ENCODE results near the gene FSHR. TPM values are rescaled to one million over a fixed set of nuclear protein-coding genes. Genes with fewer than 3 reads are reported as not detected.

The FSHR gene
- total RNA-seq, 2 experiments from 2014 or later = not detected

GRCh38 chr2:48941908-48942307 is 212.4 kb downstream of the FSHR start:
- CTCF ChIA-PET = no interaction called here
- Mint-ChIP-seq H3K9me3 (no peaks in the 10 kb centered on the region), H3K4me1 (ENCODE audit: low read depth) (no peaks in the 10 kb centered on the region)

GRCh38 chr2:48941456-48941855 is 212.9 kb downstream of the FSHR start:
- no peaks in the 10 kb centered on the region for H3K9me3 Mint-ChIP-seq
- no peaks in the 10 kb centered on the region for H3K27me3 Mint-ChIP-seq
- H3K27ac Mint-ChIP-seq = no peak overlapping the region
- H3K4me3 Mint-ChIP-seq = no peak overlapping the region
- POLR2A ChIA-PET = no interaction called here
- H3K4me1 Mint-ChIP-seq (ENCODE audit: low read depth) = no peaks in the 10 kb centered on the region
- DNase-seq = no peak
- no peaks in the 10 kb centered on the region for H3K36me3 Mint-ChIP-seq
- CTCF ChIA-PET = no interaction called here
- intact Hi-C loops (cut with micrococcal nuclease) = loop anchor here (10.0 kb wide), 1 partner anchor 553 kb away; no protein-coding TSS in a partner anchor

More at GRCh38 chr2:48941908-48942307, 212.4 kb downstream of the FSHR start:
- Mint-ChIP-seq H3K36me3 (no peaks in the 10 kb centered on the region), H3K27me3 (no peaks in the 10 kb centered on the region), H3K4me3 (no peak overlapping the region), H3K27ac (no peak overlapping the region)
- DNase-seq = no peak
- POLR2A ChIA-PET = no interaction called here
- intact Hi-C loops (cut with micrococcal nuclease) = loop anchor here (10.0 kb wide), 1 partner anchor 553 kb away; no protein-coding TSS in a partner anchor

- no peaks in the 10 kb centered on the region for H3K27me3 Mint-ChIP-seq
- ChIA-PET CTCF (no interaction called here), POLR2A (no interaction called here)
Observed at GRCh38 chr2:48940606-48941005, 213.7 kb downstream of the FSHR start.

GRCh38 chr2:48939232-48939631 is 215.1 kb downstream of the FSHR start:
- intact Hi-C loops (cut with micrococcal nuclease) = no loop called here
- H3K4me3 Mint-ChIP-seq = no peak overlapping the region
- no peaks in the 10 kb centered on the region for H3K9me3 Mint-ChIP-seq
- no peaks in the 10 kb centered on the region for H3K4me1 Mint-ChIP-seq (ENCODE audit: low read depth)
- no peaks in the 10 kb centered on the region for H3K36me3 Mint-ChIP-seq
- no peaks in the 10 kb centered on the region for H3K27me3 Mint-ChIP-seq
- ChIA-PET POLR2A (no interaction called here), CTCF (no interaction called here)
- DNase-seq = no peak
- H3K27ac Mint-ChIP-seq = no peak overlapping the region

More at GRCh38 chr2:48940606-48941005, 213.7 kb downstream of the FSHR start:
- H3K27ac Mint-ChIP-seq = no peak overlapping the region
- H3K4me1 Mint-ChIP-seq (ENCODE audit: low read depth) = no peaks in the 10 kb centered on the region
- H3K36me3 Mint-ChIP-seq = no peaks in the 10 kb centered on the region
- no peak overlapping the region for H3K4me3 Mint-ChIP-seq
- H3K9me3 Mint-ChIP-seq = no peaks in the 10 kb centered on the region
- intact Hi-C loops (cut with micrococcal nuclease) = loop anchor here (10.0 kb wide), 1 partner anchor 554 kb away; no protein-coding TSS in a partner anchor
- no peak for DNase-seq

GRCh38 chr2:48938231-48938630 is 216.1 kb downstream of the FSHR start:
- Mint-ChIP-seq H3K36me3 (no peaks in the 10 kb centered on the region), H3K4me3 (no peak overlapping the region), H3K4me1 (ENCODE audit: low read depth) (no peaks in the 10 kb centered on the region), H3K27ac (no peak overlapping the region), H3K27me3 (no peaks in the 10 kb centered on the region), H3K9me3 (no peaks in the 10 kb centered on the region)
- intact Hi-C loops (cut with micrococcal nuclease) = no loop called here
- no peak for DNase-seq
- ChIA-PET CTCF (no interaction called here), POLR2A (no interaction called here)

GRCh38 chr2:48934807-48935206 is 219.5 kb downstream of the FSHR start:
- Mint-ChIP-seq H3K27me3 (no peaks in the 10 kb centered on the region), H3K27ac (no peak overlapping the region), H3K4me3 (no peak overlapping the region), H3K36me3 (no peaks in the 10 kb centered on the region), H3K9me3 (no peaks in the 10 kb centered on the region), H3K4me1 (ENCODE audit: low read depth) (no peaks in the 10 kb centered on the region)
- POLR2A ChIA-PET = no interaction called here
- no peak for DNase-seq
- intact Hi-C loops (cut with micrococcal nuclease) = no loop called here
- CTCF ChIA-PET = no interaction called here

GRCh38 chr2:48933828-48934497 is 220.4 kb downstream of the FSHR start:
- Mint-ChIP-seq H3K27ac (no peak overlapping the region), H3K4me3 (no peak overlapping the region), H3K36me3 (no peaks in the 10 kb centered on the region), H3K27me3 (no peaks in the 10 kb centered on the region), H3K4me1 (ENCODE audit: low read depth) (no peaks in the 10 kb centered on the region), H3K9me3 (no peaks in the 10 kb centered on the region)
- intact Hi-C loops (cut with micrococcal nuclease) = no loop called here
- POLR2A ChIA-PET = no interaction called here
- DNase-seq = no peak
- CTCF ChIA-PET = interaction anchor here (0.8 kb wide), 1 partner anchor 12 kb away, joined by 3 read pairs; no protein-coding TSS in a partner anchor

- no peaks in the 10 kb centered on the region for H3K27me3 Mint-ChIP-seq
- no peak for DNase-seq
- no peak overlapping the region for H3K4me3 Mint-ChIP-seq
- H3K27ac Mint-ChIP-seq = no peak overlapping the region
- ChIA-PET POLR2A (no interaction called here), CTCF (no interaction called here)
- no peaks in the 10 kb centered on the region for H3K9me3 Mint-ChIP-seq
- H3K4me1 Mint-ChIP-seq (ENCODE audit: low read depth) = no peaks in the 10 kb centered on the region
- no peaks in the 10 kb centered on the region for H3K36me3 Mint-ChIP-seq
- intact Hi-C loops (cut with micrococcal nuclease) = no loop called here
Observed at GRCh38 chr2:48932667-48933066, 221.6 kb downstream of the FSHR start.

GRCh38 chr2:48929571-48930301 is 224.6 kb downstream of the FSHR start:
- ChIA-PET POLR2A (no interaction called here), CTCF (no interaction called here)
- Mint-ChIP-seq H3K9me3 (no peaks in the 10 kb centered on the region), H3K4me3 (no peak overlapping the region), H3K36me3 (no peaks in the 10 kb centered on the region), H3K27me3 (no peaks in the 10 kb centered on the region), H3K4me1 (ENCODE audit: low read depth) (no peaks in the 10 kb centered on the region), H3K27ac (no peak overlapping the region)
- intact Hi-C loops (cut with micrococcal nuclease) = no loop called here
- no peak for DNase-seq

GRCh38 chr2:48927355-48927754 is 227.0 kb downstream of the FSHR start:
- no peak overlapping the region for H3K27ac Mint-ChIP-seq
- H3K4me1 Mint-ChIP-seq (ENCODE audit: low read depth) = no peaks in the 10 kb centered on the region
- CTCF ChIA-PET = no interaction called here
- intact Hi-C loops (cut with micrococcal nuclease) = no loop called here
- H3K4me3 Mint-ChIP-seq = no peak overlapping the region
- no peak for DNase-seq
- no peaks in the 10 kb centered on the region for H3K36me3 Mint-ChIP-seq
- no peaks in the 10 kb centered on the region for H3K9me3 Mint-ChIP-seq
- POLR2A ChIA-PET = no interaction called here
- no peaks in the 10 kb centered on the region for H3K27me3 Mint-ChIP-seq

GRCh38 chr2:48915884-48916283 is 238.4 kb downstream of the FSHR start:
- ChIA-PET CTCF (no interaction called here), POLR2A (no interaction called here)
- no peaks in the 10 kb centered on the region for H3K4me1 Mint-ChIP-seq (ENCODE audit: low read depth)
- no peaks in the 10 kb centered on the region for H3K9me3 Mint-ChIP-seq
- intact Hi-C loops (cut with micrococcal nuclease) = no loop called here
- DNase-seq = no peak
- no peak overlapping the region for H3K27ac Mint-ChIP-seq
- H3K4me3 Mint-ChIP-seq = no peak overlapping the region
- H3K36me3 Mint-ChIP-seq = no peaks in the 10 kb centered on the region
- no peaks in the 10 kb centered on the region for H3K27me3 Mint-ChIP-seq

GRCh38 chr2:48915227-48915626 is 239.1 kb downstream of the FSHR start:
- POLR2A ChIA-PET = no interaction called here
- Mint-ChIP-seq H3K27me3 (no peaks in the 10 kb centered on the region), H3K4me1 (ENCODE audit: low read depth) (no peaks in the 10 kb centered on the region), H3K36me3 (no peaks in the 10 kb centered on the region), H3K27ac (no peak overlapping the region), H3K9me3 (no peaks in the 10 kb centered on the region), H3K4me3 (no peak overlapping the region)
- DNase-seq = no peak
- CTCF ChIA-PET = no interaction called here
- intact Hi-C loops (cut with micrococcal nuclease) = no loop called here

- DNase-seq = no peak
- ChIA-PET POLR2A (no interaction called here), CTCF (no interaction called here)
- Mint-ChIP-seq H3K4me1 (ENCODE audit: low read depth) (no peaks in the 10 kb centered on the region), H3K36me3 (no peaks in the 10 kb centered on the region), H3K9me3 (no peaks in the 10 kb centered on the region), H3K4me3 (no peak overlapping the region), H3K27me3 (no peaks in the 10 kb centered on the region), H3K27ac (no peak overlapping the region)
- intact Hi-C loops (cut with micrococcal nuclease) = no loop called here
Observed at GRCh38 chr2:48914477-48915089, 239.7 kb downstream of the FSHR start.

All from activated CD4-positive, alpha-beta memory T cell treated with anti-CD3 and anti-CD28 coated beads for 36 hours (primary cell).